ENCODE measurements around the gene ARHGEF1.
"Not testable (repeated sequence)": the region's sequence is repeated elsewhere in the genome, so short reads cannot be mapped to it uniquely, and the experiment has no call there.

ARHGEF1 gene

DNA sequence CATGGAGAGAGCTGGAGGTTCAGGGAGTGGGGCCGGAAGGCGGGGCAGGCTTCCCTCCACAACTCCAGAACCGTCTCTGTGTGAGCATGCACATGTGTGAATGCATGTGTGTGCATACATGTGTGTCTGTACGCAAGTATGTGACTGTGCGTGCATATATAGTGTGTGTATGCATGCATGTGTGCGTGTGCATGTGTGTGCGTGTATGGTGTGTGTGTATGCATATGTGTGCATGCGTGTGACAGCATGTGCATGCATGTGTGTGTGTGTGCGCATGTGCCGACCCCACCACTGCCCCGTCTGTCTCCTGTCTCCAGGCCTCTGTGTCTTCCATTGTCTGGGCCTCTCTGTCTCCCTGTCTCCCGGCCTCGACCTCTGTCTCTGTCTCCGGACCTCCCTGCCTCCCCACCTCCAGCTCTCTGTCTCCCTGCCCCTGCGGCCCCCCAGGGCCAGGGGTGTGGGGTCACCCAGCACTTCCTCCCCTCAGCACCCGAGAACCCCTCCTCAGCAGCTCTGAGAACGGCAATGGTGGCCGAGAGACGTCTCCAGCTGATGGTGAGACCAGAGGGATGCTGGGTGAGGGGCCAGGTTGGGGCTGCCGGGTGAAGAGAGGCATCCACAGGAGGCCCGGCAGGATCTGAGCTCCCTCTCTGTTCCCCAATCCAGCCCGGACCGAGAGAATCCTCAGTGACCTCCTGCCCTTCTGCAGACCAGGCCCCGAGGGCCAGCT is 22.5 kb downstream of the ARHGEF1 start:
- DNase-seq (ENCODE audit: low read depth) = no peak

DNA sequence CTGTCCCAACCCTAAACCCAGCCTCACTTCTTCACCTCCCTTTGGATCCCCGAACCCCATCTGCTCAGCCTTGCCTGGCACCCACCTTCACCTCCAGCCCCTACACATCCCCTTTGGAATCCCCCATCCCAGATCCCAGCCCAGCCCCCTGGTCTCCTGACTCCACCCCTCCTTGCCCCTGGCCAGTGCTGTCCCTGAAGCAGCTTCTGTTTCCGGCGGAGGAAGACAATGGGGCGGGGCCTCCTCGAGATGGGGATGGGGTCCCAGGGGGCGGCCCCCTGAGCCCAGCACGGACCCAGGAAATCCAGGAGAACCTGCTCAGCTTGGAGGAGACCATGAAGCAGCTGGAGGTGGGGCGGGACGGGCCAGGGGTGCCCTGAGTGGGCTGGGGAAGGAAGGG is 23.3 kb downstream of the ARHGEF1 start:
- no peak for DNase-seq (ENCODE audit: low read depth)

DNA sequence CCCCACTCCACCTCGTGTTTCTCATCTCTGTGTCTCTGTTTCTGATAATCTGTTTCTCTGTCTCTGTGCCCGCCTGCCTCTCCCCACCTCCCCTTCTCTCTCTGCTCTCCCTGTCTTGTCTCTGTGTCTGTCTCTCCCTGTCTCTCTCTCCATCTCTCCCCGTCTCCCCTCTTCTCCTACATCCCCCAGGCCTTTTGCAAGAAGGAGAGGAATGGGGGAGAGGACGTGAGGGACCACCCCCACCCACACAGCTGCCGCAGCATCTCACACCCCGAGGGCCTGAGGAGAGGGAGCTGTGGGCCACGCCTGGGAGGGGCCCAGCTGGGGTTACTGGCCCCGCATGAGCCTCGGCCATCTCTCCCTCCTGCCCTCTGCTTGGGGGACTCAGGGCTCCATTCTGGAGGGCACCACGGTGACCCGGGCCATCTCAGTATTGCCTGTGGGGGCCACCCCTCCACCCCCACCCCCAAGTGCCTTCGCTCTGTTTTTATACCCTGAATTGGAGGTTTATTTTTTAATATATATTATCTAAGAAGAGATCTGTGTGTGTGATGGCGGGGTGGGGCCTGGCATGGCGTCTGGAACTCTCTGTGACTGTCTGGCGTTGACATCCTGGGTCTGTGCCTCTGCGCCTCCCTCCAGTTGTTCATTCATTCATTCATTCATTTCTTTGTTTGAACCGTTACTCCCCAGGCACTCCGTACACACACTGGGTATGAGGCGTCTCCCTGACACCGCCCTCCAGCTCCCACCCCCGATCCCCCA is 24.1 kb downstream of the ARHGEF1 start:
- DNase-seq (ENCODE audit: low read depth) = no peak

DNA sequence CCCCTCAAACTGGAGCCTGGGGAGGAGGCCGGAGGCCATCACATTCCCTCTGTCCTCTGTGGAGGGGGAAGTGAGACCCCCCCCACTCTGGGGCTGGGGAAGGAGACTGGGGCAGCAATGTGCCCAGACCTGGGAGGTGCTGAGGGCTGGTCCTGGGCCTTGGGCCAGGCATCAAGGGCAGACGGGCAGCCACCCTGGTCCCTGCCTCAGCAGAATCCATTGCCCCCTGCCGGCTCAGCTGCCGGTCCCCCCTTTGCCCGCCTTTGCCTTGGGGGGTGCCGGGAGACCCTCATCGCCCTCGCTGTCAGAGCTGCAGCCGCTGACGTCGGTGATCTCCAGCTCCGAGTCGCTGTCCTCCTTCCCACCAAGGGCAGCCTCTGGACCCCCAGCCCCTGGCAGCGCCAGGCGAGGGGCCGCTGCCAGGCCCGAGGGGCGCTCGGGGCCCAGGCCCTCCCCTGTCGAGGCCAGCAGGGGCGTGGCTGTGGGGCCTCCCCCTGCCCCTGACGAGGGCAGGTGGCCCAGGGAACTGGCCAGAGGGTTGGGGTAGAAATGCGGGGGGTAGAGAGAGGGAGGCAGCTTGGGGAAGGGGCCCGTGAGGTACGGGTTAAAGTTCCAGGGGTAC is 25.1 kb downstream of the ARHGEF1 start:
- DNase-seq (ENCODE audit: low read depth) = no peak

DNA sequence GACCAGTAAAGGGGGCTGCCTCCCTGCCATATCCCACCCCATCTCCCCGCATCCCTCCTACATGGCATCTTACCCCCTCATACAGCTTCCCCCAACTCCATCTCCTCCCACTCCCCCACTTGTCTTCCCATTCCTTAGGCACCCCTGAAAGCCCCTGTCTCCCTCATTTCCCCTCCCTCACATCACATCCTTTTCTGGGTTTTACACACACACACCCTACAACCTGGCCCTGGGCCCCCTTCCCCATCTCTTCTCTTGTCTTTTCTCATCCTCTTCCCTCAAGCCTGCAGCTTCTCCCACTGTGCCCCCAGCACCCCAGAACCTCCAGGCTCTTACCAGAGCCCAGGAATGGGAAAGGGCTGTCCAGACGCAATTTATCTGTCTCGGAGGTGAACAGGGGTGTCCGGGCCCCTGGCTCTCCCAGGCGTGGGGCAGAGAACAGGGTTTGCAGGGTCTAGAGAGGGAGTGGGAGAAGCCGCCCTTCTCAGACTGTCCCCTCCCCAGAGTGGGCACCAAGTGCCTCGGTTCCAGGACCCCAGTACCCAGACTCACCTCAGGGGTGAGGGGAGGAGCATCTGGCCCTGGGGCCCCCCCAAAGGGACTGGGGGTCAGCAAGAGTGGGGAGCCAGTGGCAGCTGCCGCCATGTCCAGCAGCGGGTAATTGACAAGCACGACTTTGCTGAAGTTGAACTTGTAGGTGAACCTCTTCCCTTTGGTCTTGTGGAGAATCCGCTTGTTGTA is 25.9 kb downstream of the ARHGEF1 start:
- DNase-seq (ENCODE audit: low read depth) = no peak

DNA sequence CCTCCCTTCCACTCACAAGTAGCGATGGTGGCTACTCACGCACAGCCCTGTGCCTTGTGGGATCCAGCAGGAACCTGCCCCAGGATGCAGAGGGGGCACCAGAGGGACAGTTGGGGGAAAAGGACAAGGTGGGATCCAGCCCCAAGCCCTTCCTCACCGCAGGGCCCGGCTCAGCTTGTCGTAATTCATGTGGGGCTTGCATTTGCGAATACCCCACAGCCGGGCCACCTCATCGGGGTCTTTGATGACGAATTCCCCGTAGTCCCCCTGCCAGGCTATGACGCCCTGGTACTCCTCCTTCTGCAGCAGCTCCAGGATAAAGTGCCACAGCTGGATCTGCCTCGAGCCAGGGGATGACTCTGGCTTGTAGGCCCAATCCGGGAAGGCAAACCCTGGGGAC is 26.7 kb downstream of the ARHGEF1 start:
- DNase-seq (ENCODE audit: low read depth) = no peak

DNA sequence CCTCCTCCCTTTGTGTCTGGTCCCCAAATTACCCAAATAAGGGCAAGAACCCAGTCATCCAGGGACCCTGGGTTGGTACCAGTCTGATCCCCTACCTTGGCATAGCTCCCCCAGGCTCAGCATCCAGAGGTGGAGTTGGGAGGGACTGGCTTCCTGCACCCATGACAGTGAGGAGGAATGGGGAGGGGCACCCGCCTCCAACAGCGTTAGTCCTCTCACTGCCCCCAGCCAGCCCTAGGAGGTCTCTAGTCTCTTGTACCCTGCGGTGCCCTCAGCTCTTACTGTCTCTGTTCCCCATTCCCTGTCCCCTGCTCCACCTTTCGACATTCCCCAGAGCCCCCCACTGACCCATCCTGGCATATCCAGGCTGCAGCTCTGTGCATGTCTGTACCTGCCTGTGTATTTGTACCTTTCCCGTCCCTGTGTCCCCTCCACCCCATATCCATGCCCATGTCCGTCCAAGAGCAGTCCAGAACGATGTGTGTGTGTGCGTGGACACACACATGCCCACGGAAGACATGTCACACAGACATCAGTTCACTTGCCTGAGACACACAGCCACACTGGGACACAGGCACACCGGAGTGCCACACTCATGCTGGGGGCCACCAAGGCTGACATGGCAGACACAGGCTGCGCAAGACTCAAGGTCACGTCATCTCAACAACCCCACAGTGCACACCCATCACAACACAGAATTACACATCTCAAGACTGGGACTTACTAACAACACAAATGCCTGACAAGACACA is 27.4 kb downstream of the ARHGEF1 start:
- DNase-seq (ENCODE audit: low read depth) = no peak

DNA sequence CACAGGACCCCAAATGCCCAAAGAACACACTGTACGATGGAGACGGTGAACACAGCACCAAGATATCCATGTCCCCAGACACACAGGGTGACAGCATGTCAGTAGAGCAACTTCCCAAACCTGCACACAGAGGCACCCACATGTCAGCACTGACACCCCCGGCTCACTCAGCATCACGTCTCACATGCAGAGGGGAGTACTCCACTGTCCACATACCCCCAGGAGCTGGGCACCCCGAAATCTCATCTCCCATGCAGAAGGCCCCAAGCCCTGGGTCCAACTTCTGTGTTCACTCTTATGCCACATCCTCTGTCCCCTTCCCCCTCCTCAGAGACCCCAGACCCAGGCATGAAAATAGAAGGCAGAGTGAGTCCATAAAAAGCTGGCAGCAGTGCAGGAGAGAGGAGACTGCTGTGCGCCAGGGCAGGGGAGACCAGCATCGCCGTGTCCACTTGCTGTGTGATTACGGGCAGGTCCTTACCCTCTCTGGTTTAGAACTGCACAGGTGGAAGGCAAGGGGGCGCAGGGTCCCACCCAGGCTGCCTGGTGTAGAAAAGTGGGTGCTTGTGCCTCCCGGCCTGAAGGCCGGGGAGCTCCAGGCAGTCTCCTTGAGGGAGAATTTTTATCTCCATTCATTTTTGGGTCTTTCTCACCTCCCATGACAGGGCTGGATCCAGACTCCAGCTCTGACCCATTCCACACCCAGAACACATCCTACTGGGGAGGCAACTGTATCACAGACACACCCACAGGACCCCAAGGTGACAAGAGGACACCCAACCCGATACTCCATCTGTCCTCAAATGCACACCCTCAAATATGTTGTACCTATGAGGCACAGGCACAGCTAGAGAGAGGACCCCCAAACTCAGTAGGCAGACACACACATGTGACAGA is 28.3 kb downstream of the ARHGEF1 start:
- no peak for DNase-seq (ENCODE audit: low read depth)

DNA sequence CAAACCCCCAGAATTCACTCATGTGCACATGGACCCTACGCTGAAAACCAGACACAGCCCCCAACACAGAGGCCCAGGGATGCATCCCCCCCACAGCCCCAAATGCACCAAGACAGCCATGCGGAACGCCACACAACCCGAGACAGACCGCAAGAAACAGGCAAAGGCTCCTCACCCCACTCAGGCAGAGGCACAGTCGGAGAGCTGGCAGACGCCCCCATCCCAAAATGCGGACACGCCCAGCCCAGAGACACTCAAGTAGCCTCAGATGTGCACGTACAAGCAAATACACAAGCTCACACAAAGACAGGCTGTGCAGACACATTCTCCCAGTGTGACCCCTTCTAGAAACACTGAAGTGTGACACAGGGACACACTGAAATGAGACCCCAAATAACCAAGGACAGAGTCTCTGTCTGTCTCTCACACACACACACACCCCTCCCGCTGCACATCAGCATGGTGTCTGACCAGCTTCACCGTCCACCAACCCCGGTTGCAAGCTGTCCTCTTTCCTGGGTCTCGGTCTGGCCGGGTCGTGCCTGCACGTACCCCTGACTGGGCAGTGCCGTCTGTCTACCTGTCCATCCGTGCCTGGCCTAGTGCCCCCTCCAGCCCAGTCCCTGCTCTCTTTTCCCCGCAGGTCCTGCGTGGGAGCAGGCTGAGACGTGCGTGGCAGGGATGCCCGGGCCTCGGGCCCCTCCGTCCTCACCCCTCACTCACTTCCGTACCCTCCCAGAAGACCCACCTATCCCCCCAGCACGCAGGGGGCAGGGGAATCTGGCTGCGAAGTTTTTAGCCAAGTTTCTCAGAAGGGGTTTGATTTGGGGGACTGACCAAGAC is 29.1 kb downstream of the ARHGEF1 start:
- no peak for DNase-seq (ENCODE audit: low read depth)

DNA sequence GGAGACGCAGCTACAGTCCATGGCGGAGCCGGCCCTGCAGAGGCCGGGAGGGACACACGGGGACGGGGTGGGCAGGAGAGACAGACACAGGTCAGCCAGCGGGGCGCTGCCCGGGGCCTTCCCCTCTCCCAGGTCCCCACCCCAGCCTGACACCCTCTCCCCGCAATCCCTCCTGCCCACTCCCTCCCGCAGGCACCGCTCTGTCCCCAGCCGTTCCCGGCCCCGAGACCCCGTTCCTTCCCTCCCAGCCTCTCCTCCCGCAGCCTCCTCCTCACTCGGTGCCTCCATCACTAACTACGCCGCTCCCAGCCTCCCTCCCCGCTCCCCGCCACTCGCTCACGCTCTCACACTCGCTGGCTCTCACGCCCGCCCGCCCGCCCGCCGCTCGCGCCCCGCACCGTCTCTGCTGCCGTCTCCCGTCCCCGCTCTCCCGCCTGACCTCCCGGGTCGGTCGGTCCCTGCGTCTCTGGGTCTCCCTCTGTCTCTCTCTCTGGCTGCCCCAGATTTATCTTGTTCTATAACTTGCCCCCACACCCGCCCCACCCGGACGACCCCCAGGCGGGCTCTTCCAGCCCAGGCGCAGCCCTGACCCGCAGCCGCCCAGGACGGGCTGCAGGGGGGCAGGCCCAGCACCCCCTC is 30.0 kb downstream of the ARHGEF1 start:
- no peak for DNase-seq (ENCODE audit: low read depth)

DNA sequence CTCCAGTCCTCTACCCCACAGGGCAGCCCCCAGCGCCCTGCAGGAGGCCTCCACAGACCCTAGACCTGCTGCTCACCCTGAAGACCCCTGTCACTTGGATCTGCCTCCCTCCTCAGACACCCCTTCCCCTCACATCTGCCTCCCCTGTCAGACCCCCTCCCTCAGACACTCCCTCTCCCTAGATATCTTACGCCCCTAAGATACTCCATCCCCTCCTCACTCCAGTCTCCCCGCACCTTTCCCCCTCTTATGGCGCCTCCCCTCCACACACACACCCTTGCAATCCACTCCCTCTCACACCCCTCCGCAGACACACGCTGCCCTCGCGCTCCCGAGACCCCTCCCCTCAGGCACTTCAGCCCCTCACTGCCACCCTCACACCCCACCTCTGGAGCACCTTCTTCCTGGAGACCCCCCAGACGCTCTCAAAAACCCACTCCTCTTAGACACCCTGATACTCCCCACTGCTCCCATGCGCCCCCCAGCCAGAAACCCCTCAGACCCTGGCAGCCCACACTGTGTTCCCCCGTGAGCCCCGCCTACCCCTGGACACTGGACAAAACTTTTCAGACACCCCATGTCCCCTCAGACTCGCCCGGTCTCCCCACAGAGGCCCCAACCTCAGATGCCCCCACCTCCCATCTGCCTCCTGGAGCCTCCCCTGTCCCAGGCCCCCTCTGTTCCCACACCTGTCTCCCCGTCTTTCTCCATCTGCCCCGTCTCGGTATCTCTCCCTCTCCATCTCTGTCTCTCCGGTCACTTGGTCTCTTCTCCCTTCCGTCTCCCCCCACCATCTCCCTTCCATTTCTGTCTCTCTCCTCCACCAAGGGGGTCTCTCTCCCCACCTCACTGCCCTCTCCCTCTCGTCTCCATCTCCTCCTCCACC is 30.8 kb downstream of the ARHGEF1 start:
- DNase-seq (ENCODE audit: low read depth) = no peak

DNA sequence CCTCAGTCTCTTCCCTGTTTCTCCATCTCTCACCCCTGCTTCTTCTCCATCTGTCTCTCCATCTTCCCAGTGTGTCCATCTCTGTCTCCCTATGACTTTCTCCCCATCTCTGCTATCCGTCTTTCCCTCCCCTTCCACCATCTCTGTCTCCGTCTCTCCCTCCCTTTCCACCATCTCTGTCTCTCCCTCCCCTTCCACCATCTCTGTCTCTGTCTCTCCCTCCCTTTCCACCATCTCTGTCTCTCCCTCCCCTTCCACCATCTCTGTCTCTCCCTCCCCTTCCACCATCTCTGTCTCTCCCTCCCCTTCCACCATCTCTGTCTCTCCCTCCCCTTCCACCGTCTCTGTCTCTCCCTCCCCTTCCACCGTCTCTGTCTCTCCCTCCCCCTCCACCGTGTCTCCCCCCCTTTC is 31.4 kb downstream of the ARHGEF1 start:
- DNase-seq (ENCODE audit: low read depth) = not testable (repeated sequence)

DNA sequence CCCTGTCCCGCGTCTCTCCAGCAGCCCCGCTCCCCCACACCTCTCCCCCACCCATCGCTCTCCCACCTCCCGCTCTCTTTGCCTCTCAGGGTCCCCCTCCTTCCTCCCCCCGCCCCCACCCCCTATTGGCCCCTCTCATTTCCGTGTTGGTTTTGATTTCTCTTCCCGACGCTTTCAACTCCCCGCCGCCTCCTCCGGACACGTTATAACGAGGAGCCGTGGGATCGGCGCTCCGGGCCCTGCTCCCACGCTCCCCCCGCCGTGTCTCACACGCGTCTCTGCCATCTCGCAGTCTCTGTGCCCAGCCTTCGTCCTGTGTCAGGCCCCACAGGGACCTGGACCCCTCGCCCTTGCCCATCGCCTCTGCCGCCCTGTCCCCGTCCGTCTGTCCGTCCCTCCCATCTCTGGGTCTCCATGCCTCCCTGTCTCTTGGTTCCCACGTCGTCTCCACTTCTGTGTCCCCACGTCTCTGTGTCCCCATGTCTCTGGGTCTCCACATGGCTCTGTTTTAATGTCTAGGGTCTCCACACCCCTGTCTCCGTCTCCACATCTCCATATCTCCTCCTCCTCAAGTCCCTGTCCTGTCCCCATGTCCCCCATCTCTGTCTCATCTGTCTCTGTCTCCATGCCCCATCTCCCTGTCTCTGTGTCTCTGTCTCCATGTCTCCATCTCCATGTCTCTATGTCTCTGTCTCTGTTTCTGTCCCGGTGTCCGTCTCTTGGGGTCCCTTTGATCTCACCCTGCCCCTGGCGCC is 32.2 kb downstream of the ARHGEF1 start:
- no peak for DNase-seq (ENCODE audit: low read depth)

DNA sequence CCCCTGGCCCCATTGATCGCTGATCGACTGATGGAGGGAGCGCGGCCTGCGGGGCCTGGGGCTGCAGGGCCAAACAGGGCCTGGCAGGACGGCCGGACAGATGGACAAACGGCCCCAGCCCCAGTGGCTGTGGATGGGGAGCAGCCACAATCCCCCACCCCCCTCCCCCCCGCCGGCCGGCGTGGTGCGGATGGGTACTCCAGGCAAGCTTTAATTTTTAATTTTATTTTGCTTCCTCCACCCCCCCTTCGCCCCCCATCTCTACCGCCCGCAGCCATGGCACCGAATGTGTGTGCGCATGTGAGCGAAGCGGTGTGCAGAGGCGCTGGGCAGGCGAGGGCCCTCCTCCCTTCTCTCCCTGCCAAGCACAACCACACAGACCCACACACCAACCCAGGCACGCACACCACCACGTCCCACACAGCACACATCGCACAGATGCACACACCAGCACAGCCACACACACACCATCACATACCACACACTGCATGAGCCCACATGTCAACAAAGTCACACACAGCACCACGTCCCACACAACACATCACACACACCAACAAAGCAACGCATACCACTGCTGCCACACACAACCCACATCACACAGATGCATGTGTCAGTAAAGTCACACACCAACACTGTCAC is 32.9 kb downstream of the ARHGEF1 start:
- DNase-seq (ENCODE audit: low read depth) = no peak

DNA sequence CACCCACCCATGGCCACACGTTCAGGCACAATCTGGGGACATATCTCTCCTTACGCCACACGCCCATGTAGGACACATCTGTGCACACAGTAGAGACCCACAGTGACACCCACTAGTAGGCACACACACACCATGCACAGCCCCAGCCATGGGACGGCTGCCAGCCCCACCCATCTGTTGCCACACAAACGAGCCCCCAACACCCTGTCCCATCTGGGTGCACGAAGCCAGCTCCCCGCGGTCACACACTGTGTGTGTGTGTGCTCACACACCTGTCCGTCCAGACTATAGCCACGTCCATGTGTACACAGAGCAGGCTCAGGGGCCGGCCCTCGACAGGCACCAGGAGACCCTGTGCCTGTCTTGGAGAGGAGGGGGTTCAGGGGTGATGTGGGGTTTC is 34.7 kb downstream of the ARHGEF1 start:
- DNase-seq (ENCODE audit: low read depth) = no peak

DNA sequence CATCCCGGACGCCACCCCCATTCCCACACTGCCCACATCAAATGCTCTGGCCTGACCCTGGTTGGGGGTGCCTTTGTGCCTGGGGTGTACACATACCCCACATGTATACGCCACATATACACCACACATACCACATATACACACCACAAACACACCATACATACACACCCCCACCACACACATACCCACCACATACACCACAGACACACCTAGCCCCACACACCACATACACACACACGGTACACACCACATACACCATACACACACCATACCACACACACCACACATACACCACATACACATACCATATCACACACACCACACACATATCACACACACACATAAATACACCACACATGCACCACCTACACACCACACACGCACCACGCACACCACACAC is 35.1 kb downstream of the ARHGEF1 start:
- DNase-seq (ENCODE audit: low read depth) = no peak

DNA sequence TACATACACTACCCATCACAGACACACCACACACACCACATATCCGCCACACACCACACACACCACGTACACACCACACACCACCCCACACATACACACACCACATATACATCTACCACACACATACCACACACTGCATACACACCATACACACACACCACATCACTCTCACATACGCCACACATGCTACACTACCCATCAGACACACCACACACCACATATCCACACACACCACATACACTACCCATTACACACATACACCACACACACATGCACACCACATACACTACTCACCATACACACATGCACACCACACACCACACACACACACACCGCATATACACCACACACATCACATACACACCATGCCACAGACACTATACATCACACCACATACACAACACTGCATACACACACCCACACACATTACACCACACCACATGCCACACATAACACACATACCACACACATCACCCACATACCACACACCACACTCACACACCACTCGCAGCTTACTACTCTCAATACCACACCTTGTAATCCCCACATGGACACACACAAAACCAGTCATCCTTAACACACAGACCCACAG is 35.8 kb downstream of the ARHGEF1 start:
- DNase-seq (ENCODE audit: low read depth) = no peak
